Muscle of leg (tissue), 11 donors: ENCODE measurements around the gene SUPT3H. TPM values are rescaled to one million over a fixed set of nuclear protein-coding genes. Genes with fewer than 3 reads are reported as not detected.

ENCODE experiments used
- DNase-seq: peaks from one replicate; pipeline ENCODE4 v3.0.0; 2013
- H3K27ac ChIP-seq: one replicate; pipeline ENCODE4 v1.5.1; 2013; ENCODE audit warnings: mild to moderate bottlenecking, low read length, control low read depth
- H3K27me3 ChIP-seq: one replicate; pipeline ENCODE4 v1.6.1; 2013; ENCODE audit warnings: low read length; ENCODE audit not compliant: control insufficient read depth, insufficient read depth
- H3K36me3 ChIP-seq: one replicate; pipeline ENCODE4 v1.6.1; 2013; ENCODE audit warnings: low read length; ENCODE audit not compliant: control insufficient read depth, insufficient read depth
- H3K4me1 ChIP-seq: one replicate; pipeline ENCODE4 v1.6.1; 2013; ENCODE audit warnings: low read length; ENCODE audit not compliant: control insufficient read depth, insufficient read depth
- H3K4me3 ChIP-seq: one replicate; pipeline ENCODE4 v1.5.1; 2013; ENCODE audit warnings: low read length, control low read depth
- H3K9me3 ChIP-seq: replicated peaks from 2 replicates; pipeline ENCODE4 v1.6.1; 2013; ENCODE audit warnings: low read depth, low read length; ENCODE audit not compliant: control insufficient read depth
- WGBS: methylation state at CpG from one replicate; pipeline ENCODE4 v1.1.5; 2013; ENCODE audit warnings: missing lambda C conversion rate; ENCODE audit not compliant: insufficient coverage; 5-methylcytosine and 5-hydroxymethylcytosine counted together
- polyA plus RNA-seq, 8 donors: library from polyadenylated mRNA; unstranded; fragments of 120-200 nt; gene quantifications; one replicate each; pipeline versions ENCODE4 v1.2.1 to v1.2.3, GENCODE V29; 2013; ENCODE audit warnings: inconsistent platforms in 1 of 8, low replicate concordance in 1 of 8; ENCODE audit not compliant: insufficient read length in 8 of 8, insufficient read depth in 1 of 8
- total RNA-seq: library from RNA; stranded (reverse); fragments of 120-200 nt; gene quantifications from one replicate; pipeline ENCODE4 v1.2.4, GENCODE V29; 2013

Gene SUPT3H
- total and polyA plus RNA-seq, 9 donors, result 8.3 to 13.7 (median 10.7) TPM

DNA sequence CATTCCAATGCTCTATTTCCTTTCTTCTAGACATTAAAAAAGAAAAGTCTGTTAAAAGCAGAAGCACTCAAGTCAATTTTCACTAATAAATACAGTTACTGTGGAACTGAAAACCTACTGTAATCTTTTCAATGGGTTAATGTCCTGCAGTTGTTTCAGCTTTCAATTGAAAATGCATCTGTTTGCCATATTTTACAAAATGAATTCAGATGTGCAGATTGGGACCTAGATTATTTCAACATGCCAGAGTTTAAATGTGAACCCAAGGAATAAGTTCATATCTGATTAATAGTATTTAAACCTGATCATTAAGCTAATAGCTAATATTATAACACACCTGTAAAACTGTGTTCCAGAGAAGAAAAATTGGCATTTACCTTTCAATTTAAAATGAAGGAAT, 9.7 kb downstream of the SUPT3H start:
- DNase-seq, result no peak
- H3K27ac ChIP-seq, result no peak overlapping the region

DNA sequence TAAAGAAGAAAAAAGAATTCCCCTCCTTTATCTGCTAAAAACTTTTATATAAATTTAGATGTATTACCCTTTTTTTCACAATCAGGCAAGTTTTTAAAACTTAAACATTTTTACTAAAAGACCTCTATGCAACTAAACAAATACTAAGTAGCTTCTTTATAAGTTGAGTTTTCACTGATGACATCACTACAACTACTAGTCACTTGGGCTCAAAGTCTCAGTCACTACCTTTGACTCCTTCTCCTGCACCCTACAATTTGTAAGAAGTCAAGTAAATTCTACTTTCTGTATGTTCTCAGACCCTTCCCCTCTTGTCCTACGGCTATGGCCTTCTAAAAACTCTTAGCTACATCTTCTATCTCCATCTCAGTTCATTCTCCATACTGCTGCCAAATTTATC, 11.2 kb downstream of the SUPT3H start:
- 100% methylated on average over 1 of the region's 1 CpG for WGBS
- no peaks in the 10 kb centered on the region for H3K36me3 ChIP-seq
- H3K27ac ChIP-seq, result no peak overlapping the region
- H3K27me3 ChIP-seq, result no peaks in the 10 kb centered on the region
- H3K9me3 ChIP-seq, result no peaks in the 10 kb centered on the region
- no peak for DNase-seq
- no peaks in the 10 kb centered on the region for H3K4me1 ChIP-seq
- H3K4me3 ChIP-seq, result no peak overlapping the region

More for the DNA sequence above, 9.7 kb downstream of the SUPT3H start:
- Histone ChIP-seq H3K4me3 (no peak overlapping the region), H3K9me3 (no peaks in the 10 kb centered on the region), H3K27me3 (no peaks in the 10 kb centered on the region), H3K4me1 (no peaks in the 10 kb centered on the region), H3K36me3 (no peaks in the 10 kb centered on the region)

DNA sequence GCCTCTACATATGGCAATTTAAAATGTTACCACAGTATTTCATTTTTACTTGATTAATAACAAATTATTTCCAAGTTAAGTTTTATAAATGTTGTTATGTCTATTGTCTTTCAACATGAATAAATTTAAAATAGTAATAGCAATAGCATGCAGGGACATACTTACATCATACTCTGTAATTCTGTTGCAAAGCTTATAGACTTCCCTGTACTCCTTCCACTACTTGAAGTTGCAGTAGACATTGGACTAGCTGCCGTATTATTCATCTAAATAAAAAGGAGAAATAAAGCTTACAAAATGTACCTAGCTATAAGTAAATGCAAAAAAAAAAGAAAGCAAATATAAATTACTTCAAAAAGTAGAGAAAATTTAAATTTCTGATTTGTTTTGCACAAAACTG, 12.7 kb downstream of the SUPT3H start:
- no CpG with 5 or more reads among the region's 1 CpG for WGBS
- H3K4me3 ChIP-seq, result no peak overlapping the region
- no peak overlapping the region for H3K27ac ChIP-seq
- H3K27me3 ChIP-seq, result no peaks in the 10 kb centered on the region
- no peaks in the 10 kb centered on the region for H3K36me3 ChIP-seq
- DNase-seq, result no peak
- no peaks in the 10 kb centered on the region for H3K9me3 ChIP-seq
- H3K4me1 ChIP-seq, result no peaks in the 10 kb centered on the region

DNA sequence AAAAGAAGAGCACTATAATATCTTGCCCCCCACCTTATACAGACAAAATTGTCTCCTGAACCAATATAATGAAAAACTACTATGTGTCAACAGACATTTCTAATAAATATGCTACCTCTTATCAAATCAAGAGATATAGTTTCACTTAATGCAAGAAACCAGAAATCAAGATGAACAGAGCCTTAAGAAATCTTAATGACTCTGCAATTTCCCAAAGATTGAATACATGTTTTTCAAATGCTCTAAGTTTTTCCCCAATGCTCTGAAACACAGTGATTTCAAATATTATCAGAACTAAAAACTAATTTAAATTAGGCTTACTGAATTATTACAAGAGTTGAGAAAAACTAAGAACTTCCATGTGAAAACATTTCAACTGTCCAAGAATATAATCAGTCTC, 13.3 kb downstream of the SUPT3H start:
- Histone ChIP-seq H3K9me3 (no peaks in the 10 kb centered on the region), H3K27ac (no peak overlapping the region), H3K36me3 (no peaks in the 10 kb centered on the region), H3K4me3 (no peak overlapping the region), H3K27me3 (no peaks in the 10 kb centered on the region), H3K4me1 (no peaks in the 10 kb centered on the region)
- no peak for DNase-seq

DNA sequence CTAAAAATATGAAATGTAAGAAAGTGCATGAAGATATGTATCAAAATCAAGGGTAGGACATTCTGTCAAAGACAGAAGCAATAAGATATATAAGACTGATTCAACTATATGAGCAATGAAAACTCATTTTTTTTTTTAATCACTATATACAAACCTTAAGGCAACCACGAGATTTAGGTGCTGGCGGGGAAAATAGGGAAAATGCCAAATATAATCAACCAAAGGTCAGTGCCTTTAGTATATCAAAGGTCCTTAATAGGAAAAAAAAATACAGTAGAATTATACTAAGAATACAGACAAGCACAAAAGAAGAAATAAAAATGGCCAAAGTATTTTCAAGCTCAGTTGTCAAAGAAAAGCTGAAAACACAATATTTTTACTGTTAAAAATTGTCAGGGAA, 24.1 kb downstream of the SUPT3H start:
- Histone ChIP-seq H3K27me3 (no peaks in the 10 kb centered on the region), H3K4me3 (no peak overlapping the region), H3K27ac (no peak overlapping the region), H3K36me3 (no peaks in the 10 kb centered on the region), H3K9me3 (no peaks in the 10 kb centered on the region), H3K4me1 (no peaks in the 10 kb centered on the region)
- WGBS, result no CpG with 5 or more reads among the region's 2 CpGs
- no peak for DNase-seq

DNA sequence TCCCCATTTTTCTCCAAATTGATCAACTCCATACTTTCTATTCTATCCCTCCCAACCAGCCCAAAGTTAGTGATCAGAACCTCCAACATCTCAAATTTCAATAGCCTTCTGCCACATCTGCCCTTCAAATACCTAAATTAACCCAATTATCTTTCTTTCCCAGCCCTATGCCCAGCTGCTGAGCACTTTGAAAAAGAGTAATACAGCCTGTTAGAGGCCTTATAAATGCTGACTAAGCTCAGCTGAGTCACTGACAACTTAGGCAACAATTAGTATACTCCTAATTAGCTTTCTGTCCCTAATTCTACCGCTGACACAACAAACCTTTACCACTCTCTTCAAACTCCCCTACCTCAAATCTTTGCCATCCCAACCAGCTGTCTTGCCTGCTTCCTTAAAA, 26.1 kb downstream of the SUPT3H start:
- Histone ChIP-seq H3K9me3 (no peaks in the 10 kb centered on the region), H3K27ac (no peak overlapping the region), H3K36me3 (no peaks in the 10 kb centered on the region), H3K4me3 (no peak overlapping the region), H3K4me1 (no peaks in the 10 kb centered on the region), H3K27me3 (no peaks in the 10 kb centered on the region)
- no peak for DNase-seq
- no CpG with 5 or more reads among the region's 1 CpG for WGBS

DNA sequence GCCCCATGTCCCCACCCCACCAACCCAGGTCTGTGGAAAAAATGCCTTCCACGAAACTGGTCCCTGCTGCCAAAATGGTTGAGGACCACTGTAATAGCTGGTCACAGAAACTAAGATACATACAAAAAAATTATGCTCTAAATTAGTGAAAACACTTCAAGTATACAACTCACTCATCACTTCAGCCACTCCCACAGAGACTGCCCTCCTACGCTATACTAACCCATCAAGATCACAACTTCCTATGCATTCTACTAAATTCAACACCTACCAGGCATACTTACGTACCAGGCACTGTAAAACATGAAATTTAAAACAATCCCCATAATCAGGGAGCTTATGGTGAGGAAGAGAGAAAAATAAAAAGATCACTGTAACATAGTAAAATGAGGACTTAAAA, 26.7 kb downstream of the SUPT3H start:
- Histone ChIP-seq H3K27ac (no peak overlapping the region), H3K36me3 (no peaks in the 10 kb centered on the region), H3K9me3 (no peaks in the 10 kb centered on the region), H3K27me3 (no peaks in the 10 kb centered on the region), H3K4me1 (no peaks in the 10 kb centered on the region), H3K4me3 (no peak overlapping the region)
- DNase-seq, result no peak
- no CpG with 5 or more reads among the region's 3 CpGs for WGBS

DNA sequence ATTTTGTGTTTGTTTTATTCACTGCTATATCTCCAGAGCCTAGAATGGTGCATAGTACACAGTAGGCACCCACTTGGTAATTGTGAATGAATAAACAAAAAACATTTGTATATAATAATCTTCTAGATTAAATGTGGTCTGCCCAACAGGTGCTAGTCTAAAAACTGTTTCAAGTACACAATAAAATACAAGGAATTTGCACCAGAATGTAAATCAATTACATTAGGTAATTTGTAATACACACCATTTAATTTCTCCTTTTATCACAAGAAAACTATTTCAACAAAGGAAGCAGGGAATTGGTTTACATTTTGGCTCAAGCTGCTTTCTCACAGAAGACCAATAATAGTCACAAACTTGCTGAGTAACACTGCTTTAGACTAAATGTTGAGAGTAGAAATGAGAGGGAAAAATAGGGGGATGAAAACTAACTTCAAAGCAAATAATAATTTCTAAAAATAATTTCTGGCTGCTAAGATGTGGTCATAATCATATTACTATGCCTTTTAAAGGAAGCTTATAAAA, 27.5 kb downstream of the SUPT3H start:
- H3K27ac ChIP-seq, result no peak overlapping the region
- H3K4me3 ChIP-seq, result no peak overlapping the region
- H3K36me3 ChIP-seq, result no peaks in the 10 kb centered on the region
- H3K27me3 ChIP-seq, result no peaks in the 10 kb centered on the region
- no peaks in the 10 kb centered on the region for H3K4me1 ChIP-seq
- no peak for DNase-seq
- H3K9me3 ChIP-seq, result no peaks in the 10 kb centered on the region

DNA sequence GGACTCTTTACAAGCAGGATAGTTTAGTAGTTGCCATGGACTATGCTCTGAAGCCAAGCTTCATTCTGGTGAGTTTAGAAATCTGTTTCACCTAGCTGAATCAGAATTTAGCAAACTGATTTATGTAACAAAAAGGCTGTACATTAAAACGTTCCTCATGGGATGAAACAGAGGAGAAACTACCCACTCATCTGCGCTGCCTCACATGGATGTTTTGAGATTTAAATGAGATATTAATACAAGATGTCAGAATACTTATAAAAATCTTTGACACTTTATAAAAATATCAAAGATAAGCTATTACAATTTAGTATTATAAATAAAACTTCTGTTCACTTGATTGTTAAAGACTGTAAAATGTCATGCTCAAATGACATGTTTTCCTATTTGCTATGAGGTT, 32.8 kb downstream of the SUPT3H start:
- H3K9me3 ChIP-seq, result no peaks in the 10 kb centered on the region
- no peak overlapping the region for H3K27ac ChIP-seq
- no peaks in the 10 kb centered on the region for H3K36me3 ChIP-seq
- no peaks in the 10 kb centered on the region for H3K27me3 ChIP-seq
- no peak for DNase-seq
- no peaks in the 10 kb centered on the region for H3K4me1 ChIP-seq
- WGBS, result no CpG with 5 or more reads among the region's 2 CpGs
- H3K4me3 ChIP-seq, result no peak overlapping the region

DNA sequence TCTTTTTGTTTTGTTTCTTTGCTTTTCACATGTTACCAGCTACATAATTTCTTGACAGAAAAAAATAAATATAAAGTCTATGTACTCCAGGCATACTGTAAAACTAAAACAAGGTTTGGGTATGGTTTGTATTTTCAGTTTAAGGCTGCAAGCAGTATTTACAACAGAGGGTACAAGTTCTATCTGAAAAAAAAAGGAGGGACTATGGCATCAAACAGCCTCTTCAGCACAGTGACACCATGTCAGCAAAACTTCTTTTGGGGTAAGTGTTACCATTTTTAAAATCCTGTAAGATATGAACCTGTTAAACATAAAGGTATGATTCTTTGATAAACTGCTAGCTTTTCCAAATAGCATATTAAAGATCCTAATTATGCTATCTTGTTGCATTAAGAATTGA, 49.2 kb downstream of the SUPT3H start:
- Histone ChIP-seq H3K36me3 (no peaks in the 10 kb centered on the region), H3K9me3 (no peaks in the 10 kb centered on the region), H3K4me3 (no peak overlapping the region), H3K27ac (no peak overlapping the region), H3K4me1 (no peaks in the 10 kb centered on the region), H3K27me3 (no peaks in the 10 kb centered on the region)
- no peak for DNase-seq

DNA sequence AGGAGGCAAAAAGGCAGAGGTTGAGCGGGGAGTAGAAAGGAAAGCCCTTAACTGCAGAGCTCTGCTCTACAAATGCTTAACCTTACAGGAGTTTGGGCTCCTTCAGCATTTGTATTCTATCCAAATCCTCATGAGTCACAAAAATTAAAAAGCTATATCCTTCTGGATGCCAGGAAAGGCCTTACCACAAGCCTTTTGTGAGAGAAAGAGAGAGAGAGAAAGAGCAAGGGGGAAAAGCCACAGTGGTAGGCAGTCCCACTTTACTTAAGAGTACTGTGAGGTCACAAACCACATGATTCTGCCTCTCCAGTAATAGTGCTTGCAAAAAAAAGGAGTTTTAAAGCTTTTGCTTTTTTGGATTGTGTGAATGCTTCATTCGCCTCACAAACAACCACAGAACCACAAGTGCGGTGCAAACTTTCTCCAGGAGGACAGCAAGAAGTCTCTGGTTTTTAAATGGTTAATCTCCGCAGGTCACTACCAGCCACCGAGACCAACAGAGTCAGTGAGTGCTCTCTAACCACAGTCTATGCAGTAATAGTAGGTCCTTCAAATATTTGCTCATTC, 49.7 kb downstream of the SUPT3H start, which contains the start of gene RUNX2:
TSS of gene RUNX2 (plus strand) at position 375 of the 567 bp plus-strand sequence. CDS start 397 bp downstream, outside the sequence.
- peak; percentile 31 for DNase-seq
- no peak within 1 kb of the TSS for H3K27ac ChIP-seq

More for the DNA sequence above, 49.7 kb downstream of the SUPT3H start, which contains the start of gene RUNX2:
- Histone ChIP-seq H3K36me3 (no peaks in the 10 kb centered on the region), H3K4me3 (no peak within 1 kb of the TSS), H3K4me1 (no peaks in the 10 kb centered on the region), H3K27me3 (no peaks in the 10 kb centered on the region), H3K9me3 (no peaks in the 10 kb centered on the region)
- 100% methylated on average over 1 of the region's 5 CpGs for WGBS
